GM19193 (cell line): ENCODE data around the gene HOXB6.

ENCODE experiments used
- POLR2A ChIP-seq: IDR thresholded peaks from 4 replicates; pipeline ENCODE4 v1.6.1; 2011; ENCODE audit not compliant: insufficient read depth, insufficient read length; ENCODE audit errors: extremely low read depth

Gene HOXB6

DNA sequence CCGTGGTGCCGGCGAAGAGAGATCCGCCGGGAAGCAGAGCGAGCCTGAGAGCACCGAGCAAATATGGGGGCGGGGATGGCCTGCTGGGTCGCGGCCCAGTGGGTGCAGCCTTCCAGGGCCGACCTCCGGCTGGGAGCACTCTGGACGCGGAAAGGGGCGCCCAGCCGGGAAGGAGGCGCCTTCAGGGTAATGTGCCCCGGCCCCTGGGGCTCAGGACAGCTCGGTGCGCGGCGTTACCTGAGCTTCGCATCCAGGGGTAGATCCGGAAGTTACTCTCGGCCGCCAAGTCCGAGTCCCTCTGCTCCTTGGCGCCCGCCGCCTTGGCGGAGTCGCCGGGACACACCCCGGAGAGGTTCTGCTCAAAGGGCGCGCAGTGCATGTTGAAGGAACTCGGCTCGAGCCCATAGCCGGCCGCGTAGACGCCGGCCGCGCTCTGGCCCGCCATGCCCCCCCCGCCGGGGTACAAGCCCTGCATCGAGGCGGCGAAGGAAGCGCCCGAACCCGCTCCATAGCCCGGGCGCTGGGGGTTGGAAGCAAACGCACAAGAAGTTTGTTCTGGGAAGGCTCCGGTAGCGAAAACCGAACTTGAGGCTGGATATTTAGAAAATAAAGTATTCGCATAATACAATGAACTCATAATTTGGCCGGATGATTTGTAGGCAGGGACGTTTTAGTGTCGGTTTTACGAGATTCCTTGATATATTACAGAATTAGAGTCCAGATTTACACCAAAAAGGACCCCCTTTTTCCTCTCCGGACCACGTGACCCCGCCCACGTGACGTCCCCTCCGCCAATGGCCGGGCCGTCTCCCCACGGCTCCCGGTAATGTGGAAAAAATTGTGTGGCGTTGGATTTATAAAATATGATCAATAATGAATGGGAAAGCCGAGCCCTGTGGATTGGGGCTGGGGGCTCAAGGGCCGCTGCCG is 5.8 kb upstream of the HOXB6 start, which contains the start of gene HOXB7:
HOXB7 (minus strand) TSS at position 736 of the 930 bp plus-strand sequence; CDS start at position 637, 99 bp downstream.
- TF ChIP-seq POLR2A = peak; percentile 41

DNA sequence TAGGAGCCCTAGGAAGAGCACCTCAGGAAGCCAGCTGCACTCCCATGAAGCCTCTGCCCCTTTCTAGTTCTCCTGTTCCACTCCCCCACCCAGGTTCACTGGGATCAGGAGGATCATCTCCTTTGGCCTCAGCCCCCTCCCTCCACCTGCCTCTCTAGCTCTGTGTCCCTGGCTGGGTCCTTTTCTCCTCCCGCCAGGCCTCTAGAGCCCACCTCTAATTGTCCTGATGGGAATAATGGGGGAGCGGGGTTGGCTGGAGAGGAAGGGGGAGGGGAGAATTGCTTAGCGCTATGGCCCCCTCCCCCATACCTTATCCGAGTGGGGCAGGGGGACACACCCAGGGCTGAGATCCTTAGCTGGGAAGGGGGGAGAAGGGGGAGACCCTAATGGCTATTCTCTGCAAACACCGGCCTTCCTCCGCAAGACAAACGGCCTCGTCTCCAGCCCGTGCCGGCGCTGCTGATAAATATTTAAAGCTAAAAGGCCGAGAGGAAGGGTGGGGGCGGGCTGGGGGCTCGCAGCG is 5.0 kb upstream of the HOXB6 start:
- no peak for TF ChIP-seq POLR2A

DNA sequence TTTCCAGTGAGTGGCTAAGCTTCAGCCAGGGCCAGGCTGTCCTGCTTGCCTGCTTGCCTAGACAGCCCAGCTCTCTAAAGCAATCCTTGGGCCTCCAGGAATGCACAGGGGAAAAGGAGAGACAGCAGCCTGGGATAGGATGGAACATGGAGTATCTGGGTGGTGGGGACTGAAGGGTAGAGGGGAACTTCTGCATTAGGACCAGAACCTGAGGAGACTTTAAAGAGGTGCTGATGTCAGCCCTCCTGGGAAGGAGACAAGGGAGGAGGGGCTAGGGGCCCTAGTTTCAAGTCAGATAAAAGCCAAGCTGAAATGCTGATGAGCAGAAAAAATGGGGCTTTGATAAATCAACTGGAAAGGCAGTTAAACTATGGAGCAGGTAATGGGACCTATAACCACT is 4.2 kb upstream of the HOXB6 start:
- TF ChIP-seq POLR2A = no peak

DNA sequence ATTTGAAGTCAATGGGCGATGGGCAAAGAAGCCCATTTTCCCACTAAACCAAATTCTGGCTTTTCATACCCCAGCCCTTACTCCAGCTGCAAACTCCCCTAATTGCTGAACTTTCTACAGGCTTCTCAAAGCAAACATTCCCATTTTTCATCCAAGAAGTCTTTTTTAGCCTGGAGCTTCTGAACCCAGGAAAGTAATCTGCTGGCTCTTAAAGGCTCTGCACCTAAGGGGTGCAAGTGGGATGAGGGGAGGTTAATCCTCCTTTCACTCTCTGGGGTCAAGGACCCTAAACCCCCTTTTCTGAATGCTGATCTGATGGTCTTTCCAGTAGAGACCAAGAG is 3.7 kb upstream of the HOXB6 start:
- no peak for TF ChIP-seq POLR2A

DNA sequence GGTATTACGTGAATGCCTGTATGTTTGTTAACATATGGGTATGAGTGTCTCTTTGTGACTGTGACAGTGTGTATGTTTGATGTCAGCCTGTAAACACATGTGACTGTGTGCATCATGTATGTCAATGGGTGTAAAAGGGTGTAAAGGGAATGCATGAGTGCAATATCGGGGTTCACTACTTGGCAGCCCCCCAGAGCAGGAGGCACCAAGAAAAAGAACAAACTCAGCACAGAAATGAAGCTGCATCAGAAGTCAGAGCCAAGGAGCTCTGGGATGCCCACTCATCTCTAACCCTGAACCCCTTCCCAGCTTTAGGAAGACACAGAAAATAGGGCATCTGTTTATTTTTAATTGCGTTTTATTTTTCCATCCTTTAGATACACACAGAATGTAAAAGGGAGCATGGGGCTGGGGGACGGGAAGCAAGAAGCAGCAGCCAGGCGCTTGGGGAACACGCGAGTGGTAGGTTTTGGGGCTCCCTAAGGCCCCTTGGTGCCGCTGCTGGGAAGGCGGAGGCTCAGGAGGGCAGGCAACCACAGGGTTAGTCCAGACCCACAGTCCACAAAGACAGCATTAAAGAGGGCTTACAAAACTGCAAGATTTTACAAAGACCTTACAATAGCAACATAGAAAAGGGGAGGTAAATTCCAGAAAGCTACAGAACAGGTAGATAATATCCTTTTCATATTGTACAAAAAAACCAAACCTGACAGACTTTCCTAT is 2.3 kb upstream of the HOXB6 start:
- no peak for TF ChIP-seq POLR2A

DNA sequence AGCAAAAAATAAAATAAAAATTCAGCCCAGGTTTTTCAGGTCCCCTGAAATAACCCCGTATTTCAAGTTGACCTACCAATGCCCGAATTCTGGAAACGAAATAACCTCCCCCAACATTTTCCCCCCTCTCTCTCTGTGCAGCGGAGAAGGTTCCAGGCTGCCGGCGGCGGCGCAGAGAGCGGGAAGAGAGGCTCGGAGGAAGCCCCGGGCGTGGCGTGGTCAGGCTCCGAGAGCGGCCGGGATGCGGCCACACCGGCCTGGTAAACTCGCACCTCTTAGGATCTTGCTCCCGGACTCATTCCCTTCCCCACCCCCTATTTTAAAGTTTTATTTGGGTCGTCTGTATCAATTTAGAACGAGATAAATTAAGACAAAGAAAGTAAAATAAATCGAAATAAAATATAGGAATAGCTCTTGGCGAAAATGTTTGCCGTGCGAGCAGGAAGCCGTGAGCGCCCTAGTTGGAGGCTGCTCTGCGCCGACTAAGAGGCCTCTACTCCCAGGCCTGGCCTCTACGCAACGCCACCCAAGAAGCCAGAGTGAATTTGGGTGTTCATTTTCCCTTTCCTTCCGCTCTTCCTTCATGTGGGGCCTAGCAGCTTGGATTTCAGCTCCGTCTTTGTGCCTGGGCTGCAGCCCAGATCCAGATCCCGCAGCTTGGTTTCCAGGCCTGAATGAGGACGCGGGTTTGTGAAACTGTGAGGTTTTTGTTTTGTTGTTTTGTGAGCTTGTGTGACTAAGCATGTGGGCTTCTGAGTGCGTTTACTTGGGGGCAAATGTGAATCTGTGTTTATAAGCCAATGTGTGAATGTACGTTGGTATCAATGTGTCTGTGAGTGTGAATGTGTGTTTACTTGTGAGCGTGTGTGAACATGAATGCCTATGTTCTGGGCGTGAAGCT is 1.5 kb upstream of the HOXB6 start:
- TF ChIP-seq POLR2A = no peak

DNA sequence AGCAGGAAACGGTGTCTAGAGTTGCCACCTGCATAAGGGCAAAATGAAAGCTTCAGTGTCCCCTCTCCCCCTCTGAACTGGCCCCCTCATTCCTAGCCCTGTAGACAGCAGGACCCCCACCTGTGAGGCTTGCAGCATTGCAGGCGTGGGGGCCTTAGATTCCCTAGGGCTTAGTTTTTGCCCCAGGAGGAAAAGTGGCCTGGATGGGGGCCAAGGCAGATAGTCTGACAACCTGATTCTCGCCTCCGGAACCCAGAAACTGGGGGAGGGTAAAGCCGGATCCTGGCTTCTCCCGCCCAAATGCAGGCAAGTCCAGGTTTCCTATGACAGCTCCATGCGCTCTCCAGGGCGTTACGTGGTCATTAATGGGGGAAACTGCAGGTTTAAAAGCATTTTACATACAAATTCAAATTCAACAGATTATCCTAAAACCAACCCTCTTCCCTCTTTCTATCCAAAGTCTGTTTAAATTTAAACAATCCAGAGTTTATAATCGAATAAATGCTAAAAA is 678 bp upstream of the HOXB6 start:
- TF ChIP-seq POLR2A = no peak

DNA sequence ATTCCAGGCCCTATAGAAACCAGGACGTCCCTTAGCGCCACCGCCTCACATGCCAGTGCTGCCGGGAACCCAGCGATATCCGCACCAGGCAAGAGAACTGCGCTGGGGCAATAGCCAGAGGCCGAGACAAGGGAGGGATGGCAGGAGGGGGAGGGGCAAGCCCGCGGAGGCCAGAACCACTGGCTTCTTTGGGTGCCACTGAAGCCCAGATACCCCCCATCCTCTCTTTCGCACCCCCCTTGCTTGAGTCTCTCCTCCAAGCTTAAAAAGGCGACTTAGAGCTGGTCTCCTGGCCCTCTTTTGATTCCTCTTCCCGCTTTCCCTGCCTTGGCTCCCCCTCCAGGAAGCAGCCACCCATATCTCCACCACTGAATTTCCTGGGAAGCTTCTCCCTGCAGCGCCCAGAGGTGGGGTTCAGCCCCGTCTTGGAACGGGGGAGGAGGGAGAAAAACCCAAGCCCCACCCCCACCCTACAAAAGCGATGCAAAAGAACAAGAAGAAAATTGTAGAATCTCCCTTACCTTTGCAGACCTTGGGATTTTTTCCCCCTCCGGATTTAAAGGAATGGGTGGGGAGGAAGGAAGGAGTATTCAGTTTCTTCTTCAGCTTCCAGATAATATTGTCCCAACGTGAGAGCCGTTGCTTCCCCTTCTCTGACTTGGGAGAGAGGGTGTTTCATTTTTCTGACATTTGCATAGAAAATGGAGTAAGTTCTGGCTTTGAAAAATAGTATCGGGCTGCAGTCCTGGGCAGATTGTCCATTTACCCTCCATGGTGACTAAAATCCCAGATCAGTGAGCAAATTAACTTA is 622 bp downstream of the HOXB6 start:
- no peak for TF ChIP-seq POLR2A

DNA sequence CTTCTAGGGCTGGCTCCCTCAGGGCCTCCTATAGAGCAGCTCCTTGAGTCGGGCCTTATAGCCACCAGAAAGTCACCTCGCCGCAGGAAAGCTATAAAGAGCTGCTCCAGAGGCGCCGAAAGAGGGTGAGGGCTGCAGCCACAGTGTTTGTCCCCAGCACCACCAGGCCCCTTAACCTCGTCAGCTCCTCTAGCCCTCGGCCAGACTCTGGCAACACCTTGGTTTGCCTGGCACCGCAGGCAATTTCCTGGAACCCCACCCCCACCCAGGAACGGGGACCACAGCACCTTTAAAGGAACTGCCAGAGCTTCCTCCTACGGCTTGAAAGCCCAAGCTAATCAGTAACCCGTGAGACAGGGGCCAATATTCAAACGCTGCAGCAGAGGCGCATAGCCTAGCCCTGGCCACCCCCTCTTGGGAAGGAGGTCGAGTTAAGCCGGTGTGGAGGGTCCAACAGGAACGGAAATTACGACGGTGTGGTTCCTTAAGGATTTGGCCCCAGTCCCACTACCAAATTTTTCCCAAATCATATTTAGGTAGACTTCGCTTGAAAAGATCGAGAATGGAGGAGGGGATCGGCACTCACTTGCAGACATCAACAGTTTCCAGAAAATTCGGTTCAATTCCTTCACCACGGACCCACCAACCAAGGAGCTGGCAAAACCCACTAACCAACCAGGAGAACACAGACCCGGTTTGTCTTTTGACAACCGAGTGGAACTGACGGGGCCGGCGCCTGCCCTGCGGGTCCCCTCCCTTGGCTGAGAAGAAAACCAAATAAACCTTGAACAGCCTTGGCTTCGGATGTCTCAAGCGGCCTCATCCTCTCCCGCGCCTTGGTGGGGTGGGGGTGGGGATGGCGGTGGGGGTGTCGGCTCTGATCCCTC is 3.0 kb downstream of the HOXB6 start:
- no peak for TF ChIP-seq POLR2A

DNA sequence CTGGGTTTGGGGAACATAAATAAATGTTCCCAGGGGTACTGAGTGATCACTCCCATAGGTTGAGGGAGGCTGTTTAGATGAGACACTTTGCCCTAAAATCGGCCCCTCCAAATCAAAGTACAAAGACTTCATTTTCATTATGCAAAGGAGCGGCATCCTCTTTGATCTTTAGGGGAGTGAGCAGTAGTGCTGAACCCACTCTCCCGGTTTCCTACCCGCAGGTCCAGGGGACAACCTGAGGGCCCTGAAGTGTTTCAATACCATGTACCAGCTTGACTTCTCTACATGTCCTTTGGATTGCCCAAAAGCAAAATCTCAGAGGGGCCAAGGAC is 3.6 kb downstream of the HOXB6 start:
- no peak for TF ChIP-seq POLR2A

DNA sequence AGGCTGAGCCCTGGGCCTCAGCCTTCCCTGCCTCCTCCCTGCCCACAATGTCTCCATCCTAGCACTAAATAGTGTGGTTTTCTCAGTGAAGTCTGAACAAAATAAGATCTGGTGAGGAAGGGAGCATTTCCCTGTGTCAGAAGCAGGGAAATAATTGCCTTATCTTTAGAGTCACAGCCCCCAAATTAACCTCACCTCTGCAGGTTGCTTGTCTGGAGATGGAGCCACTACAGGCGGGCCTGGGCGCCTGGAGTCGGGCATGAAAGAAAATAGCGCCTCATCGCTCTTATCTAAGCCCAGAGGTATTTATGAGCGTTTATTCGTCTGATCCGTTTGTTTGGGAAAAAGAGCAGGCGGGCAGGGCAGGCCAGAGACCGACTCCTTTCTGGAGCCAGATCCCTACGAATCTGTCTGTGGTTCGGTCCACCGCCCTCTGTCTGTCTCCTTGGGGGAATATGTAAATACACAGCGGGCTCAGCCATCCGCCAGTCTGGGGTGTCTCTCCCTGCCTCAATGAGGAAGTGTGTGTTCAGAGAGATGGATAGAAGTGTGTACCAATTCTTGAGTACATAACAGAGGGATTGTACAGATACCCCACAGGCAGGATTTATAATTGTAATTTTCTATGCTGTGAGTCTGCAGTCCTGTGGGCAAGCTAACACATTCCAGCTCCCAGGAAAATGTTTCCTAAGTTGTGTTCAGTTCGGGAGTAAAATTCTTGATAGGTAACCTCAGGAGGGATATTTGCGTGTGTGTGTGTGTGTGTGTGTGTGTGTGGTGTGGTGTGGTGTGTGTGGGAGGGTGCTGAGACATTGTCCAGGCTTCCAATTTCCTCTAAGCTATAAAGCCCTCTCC is 4.3 kb downstream of the HOXB6 start:
- no peak for TF ChIP-seq POLR2A

DNA sequence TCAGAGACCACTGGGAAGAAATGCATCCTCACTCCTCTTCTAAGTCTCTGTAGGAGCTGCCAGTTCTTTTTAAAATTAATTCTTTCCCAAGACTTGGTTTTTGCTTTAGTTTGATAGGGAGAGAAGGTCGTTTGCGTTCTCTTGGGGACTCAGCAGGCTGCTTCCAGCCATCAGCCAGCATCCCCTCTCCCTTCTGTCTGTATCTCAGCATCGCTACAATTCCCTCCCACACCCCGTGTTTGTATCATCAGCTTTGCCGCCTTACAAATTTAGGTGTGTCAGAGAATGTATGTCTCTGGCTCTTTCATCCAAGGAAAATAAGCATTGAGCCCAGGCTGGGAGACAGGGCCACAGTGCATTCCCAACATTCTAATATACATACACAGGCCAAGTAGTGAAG is 5.4 kb downstream of the HOXB6 start:
- no peak for TF ChIP-seq POLR2A
